ENCODE measurements around the gene DIAPH1.
A peak's percentile ranks its signal among the peaks of the same experiment; 100 is the strongest.

Gene DIAPH1

DNA sequence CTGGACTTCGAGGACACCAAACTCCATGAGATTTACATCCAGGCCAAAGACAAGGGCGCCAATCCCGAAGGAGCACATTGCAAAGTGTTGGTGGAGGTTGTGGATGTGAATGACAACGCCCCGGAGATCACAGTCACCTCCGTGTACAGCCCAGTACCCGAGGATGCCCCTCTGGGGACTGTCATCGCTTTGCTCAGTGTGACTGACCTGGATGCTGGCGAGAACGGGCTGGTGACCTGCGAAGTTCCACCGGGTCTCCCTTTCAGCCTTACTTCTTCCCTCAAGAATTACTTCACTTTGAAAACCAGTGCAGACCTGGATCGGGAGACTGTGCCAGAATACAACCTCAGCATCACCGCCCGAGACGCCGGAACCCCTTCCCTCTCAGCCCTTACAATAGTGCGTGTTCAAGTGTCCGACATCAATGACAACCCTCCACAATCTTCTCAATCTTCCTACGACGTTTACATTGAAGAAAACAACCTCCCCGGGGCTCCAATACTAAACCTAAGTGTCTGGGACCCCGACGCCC is 141.7 kb downstream of the DIAPH1 start:
- DNase-seq: peak in 1 of 2 experiments; percentile 45

DNA sequence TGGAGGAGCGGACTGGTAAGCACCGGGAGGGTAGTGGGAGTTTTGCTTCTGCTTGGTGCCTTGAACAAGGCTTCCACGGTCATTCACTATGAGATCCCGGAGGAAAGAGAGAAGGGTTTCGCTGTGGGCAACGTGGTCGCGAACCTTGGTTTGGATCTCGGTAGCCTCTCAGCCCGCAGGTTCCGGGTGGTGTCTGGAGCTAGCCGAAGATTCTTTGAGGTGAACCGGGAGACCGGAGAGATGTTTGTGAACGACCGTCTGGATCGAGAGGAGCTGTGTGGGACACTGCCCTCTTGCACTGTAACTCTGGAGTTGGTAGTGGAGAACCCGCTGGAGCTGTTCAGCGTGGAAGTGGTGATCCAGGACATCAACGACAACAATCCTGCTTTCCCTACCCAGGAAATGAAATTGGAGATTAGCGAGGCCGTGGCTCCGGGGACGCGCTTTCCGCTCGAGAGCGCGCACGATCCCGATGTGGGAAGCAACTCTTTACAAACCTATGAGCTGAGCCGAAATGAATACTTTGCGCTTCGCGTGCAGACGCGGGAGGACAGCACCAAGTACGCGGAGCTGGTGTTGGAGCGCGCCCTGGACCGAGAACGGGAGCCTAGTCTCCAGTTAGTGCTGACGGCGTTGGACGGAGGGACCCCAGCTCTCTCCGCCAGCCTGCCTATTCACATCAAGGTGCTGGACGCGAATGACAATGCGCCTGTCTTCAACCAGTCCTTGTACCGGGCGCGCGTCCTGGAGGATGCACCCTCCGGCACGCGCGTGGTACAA is 142.5 kb downstream of the DIAPH1 start:
- peak; percentile 58 to 76 for DNase-seq

DNA sequence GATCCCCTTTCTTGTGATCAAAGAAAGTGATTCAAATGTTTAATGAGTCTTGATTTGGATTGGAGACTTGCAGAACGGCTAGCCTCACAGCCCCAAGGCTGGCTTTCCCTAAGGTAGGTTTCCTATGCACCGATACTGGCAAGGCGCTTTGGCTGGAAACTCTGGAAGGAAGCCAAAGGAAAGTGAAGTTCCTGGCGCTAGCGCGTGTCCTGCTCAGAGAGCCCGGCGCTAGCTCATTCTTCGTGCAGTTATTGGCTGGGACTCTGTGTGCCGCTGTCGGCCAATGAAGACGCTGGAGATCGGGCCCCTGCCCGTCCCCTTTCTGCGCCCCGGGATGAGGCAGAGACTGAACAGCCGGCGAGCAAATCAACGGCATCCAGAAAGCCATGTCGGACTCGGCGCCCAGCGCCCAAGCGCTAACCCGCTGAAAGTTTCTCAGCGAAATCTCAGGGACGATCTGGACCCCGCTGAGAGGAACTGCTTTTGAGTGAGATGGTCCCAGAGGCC is 143.1 kb downstream of the DIAPH1 start, which contains the start of gene PCDHGC3:
Gene PCDHGC3 (plus strand): TSS at position 342 of the 507 bp plus-strand sequence. CDS start 151 bp downstream, at position 493.
- DNase-seq: peak; percentile 80 to 94

DNA sequence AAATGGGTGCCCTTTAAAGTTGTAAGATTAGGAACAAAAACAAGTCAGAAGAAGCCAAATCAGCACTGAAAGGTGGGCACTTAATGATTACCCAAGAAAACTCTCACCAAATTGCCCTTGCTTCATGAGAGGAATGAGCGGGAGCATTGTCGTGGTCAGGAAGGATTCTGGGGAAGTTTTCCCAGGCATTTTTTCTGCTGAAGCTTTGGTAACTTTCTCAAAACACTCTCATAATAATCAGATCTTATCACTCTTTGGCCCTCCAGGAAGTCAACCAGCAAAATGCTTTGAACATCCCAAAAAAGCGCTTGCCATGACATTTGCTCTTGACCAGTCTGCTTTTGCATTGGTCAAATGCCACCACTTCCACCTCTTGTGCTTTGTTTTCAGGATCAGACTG is 153.4 kb downstream of the DIAPH1 start:
- no peak for DNase-seq
